AG20443 (cell line): ENCODE results near the gene TGFBR3.

Source experiments
- DNase-seq: peaks from one replicate; pipeline ENCODE4 v3.0.0; 2012; ENCODE audit warnings: low spot score, mixed read lengths

The TGFBR3 gene

DNA sequence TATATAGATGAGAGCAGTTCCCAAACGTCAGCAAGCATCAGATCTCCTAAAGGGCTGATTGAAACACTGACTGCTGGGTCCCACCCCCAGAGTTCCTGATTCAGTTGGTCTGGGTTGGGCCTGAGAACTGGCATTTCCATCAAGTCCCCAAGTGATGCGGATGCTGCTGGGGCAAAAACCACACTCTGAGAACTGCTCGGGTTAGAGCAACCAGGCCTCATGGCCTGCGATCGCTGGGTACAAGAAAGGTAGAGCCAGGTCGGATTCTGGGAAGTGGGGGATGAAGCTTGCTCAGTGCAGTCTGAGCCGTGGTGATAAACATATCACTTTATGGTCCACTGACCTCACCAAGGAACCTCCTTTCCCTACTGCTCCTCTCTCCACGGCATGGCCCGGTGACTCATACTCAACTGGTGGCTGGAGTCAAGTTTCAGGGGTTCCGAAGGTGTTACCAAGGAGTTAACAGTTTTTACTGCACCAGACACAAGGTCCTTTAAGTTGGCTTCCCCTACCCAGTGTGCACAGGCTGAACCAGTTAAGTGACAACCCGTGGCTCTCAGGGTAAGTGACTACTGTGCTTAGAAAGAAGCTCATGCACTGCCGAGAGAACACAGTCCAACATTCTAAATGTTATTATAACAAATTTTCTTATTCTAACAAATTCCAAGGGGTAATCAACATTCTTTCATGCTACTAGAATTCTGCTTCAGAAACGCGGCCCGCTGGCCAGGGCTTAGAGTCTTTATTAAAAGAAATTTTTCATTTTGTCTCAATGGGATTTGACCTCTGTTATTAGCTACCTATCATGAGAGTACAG is 153.5 kb downstream of the TGFBR3 start:
- DNase-seq, result peak; percentile 76

DNA sequence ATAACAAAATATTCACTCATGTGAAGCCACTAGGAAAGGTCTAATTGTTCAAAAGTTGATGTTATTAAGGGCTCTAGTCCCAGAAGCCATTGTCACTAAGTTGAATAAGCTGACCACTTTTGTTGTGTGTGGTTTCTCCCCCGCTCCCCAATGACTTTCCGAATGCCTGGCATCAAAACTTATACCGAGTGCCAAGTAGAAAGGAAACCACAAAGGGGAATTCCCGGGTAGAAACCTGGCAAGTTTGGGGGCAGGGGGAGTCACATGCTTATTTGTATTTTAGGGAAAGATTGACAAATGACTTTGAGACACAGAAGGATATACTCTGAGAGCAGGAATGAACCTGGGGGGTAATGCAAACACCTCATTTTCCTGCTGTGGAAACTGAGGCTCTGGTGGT is 154.1 kb downstream of the TGFBR3 start:
- DNase-seq, result peak; percentile 51

DNA sequence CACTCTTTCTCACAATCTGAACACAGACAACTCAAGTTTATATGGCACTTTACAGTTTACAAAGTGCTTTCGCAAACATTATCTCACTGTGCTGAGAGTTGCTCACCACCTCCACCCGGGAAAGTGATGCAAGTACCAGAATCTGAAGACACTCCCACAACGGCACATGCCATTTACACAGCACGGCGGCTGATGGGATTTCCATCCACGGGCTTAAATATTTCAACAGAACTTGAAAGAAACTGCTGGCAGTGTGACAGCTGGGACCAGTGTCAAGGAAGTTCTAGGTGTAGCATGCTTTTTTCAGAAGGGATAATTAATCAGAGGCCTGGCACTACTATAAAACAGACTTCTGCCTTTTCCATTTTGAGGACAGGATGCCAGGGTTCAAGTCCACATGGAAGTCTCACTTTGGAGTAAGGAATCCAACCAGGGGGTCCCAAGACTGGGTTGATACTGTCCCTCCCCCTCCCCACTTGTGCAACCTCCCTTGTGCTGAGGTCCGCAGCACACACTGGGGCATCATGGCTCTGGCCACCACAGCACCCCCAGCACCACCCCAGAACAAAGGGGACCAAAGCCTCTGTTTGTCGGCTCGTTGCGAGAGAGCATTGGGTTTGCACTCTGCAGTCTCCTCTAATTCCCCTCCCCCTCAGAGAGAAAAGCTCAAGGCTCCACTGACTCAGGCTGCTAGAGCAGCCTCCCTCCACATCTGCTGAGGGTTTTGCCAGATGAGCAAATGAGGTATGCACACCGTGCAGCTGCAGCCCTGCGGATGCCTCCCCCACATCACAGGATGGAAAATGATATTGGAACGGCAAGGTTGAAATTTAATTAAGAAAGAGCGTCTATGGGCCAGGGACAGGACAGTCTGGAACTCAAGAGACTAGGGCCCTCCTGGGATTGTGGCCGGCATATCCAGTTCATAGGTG is 154.9 kb downstream of the TGFBR3 start:
- peak; percentile 25 for DNase-seq

DNA sequence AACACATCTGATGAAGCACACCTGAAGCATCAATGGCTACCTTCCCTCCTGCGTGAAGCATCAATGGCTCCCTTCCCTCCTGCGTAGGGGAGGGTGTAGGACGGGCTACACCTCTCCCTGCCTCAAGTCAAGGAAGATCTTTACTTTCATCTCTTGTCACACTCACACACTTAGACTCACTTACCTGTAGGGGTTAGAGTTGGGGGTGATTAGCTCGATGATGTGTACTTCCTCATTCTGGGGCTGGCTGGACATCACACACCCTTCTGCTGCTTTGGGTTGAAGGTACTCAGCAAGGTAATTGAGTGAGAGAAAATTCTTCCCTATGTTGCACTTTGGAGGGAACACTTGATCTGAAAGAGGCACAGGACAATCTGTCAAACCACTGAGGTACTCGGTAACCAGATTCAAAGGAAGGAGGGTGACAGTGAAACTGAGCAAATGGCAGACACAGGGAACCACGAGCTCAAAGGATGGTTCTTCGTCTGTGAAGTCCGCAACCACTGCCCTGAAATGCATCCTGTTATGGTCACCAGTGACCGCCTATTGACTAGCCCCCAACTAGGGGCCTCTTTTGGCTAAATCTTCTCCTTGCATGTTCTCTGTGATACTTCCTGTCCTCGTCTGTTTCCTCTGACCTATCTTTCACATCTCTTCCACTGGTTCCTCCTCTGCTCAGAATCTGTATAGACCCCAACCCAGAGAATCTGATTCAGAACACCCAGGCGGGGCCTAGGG is 156.2 kb downstream of the TGFBR3 start:
- DNase-seq, result no peak

DNA sequence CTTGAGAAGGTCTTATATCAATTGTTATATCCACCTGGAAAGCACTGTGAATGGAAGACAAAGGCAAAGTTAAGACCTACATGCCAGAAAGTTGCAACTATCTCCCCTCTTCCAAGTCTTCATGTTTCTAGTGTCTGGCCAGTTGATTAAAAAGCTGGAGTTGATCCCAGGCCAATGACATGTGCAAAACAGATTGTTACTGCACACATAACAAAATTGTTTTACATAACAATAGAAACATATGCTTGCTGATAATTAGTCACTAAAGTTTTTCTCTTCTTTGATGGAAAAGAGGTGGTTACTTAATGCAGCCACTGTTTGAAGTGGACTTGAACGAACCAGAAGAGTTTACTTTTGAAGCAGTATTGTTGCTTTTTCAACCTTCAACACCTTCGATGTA is 158.2 kb downstream of the TGFBR3 start:
- no peak for DNase-seq

DNA sequence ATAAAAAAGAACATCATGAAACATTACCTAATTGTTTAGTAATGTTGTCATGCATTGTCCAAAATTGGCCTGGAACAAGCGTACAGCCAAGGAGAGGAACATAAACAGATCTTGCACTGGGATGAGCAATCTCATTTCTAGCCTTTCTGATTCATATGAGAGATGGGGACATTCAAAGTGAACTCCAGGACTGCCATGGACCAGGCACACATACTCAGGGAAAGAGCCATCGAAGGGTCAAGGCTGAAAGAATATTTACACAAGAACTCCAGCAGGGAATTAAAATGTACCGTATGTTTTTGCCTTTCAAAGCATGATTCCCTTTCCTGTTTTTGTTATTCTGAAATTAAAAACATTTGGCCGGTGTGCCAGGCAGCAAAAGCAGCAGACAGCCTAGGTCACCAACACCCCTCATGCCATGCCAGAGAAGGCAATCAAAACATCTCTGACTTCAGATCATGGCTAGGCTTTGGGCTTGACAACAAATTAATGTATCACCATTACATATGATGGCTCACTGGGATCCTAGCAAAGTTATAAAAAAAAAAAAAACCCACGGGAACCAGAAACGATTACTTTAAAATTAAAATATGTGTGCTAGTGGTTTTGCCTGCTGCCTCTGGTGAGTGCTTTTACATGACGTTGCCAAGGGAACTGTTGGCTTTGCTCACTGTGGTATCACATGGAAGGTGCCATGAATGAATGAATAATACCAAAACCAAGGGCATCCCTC is 159.8 kb downstream of the TGFBR3 start:
- DNase-seq, result peak; percentile 85

DNA sequence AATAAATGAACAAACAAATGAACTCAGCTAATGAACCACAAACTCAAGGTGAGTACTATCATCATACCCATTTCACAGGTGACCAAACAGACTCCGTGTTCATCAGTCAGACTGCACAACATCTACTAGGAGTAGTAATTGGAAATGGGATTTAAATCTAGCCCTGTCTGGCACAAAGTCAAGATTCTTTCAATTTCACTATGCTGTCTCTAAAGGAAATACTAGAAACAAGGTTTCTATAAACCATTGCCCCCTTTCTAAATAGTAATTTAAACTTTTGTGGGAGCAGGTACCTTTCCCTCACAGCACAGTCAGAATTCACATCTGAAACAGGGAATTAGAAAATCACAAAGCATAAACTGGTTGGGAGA is 160.3 kb downstream of the TGFBR3 start:
- no peak for DNase-seq

DNA sequence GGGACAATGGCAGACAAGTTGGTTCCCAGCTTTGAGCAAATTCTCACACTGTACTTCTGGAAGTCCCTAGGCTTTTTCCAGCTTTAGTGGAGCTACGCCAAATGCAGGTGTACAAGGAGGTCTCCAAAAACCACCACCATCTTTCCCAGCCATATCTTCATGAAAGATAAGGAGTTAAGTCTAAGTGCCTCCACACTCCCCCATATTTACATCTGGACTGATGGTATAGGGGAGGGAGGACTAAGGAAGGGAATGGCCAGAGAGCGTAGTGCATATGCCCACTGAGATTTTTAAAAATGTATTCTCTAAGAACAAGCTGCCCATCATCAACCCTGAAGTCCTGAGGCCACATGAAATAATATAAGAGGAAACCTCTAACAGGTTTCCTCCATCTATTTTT is 161.3 kb downstream of the TGFBR3 start:
- DNase-seq, result no peak

DNA sequence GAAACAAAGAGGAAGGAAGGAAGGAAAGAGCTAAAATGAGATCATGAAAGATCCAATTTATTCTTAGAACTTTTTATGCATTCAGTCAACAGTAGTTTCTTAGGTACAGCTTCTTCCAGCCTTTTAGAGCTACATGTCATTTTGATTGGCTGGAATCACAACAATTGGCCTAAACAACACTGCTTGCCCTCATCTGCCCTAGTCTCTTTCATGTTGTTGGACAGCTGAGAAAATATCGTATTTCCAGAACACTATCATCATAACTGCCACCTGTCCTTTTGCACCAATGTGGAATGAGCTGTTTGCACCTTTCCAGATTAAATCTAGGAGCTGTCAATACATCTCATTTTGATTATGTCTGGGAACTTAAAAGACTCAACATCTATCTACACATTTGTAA is 161.7 kb downstream of the TGFBR3 start:
- DNase-seq, result no peak

DNA sequence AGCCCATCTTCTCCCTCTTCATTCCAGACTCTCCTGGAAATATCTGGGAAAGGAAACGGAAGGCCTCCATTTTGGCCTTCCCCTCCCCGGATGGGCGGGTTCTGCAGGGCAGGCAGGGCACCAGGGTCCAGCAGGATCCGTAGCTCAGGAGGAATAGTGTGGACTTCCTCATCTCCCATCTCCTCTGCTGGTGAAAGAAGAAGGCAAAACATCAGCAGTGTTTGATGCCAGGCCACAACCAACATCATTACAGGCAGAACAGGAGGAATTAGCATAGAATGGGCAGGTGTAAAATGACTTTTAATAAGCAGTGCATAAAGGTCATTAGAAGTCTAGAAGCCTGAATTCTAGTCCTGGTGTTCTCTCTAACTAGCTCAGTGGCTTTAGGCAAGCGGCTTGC is 165.9 kb downstream of the TGFBR3 start:
- DNase-seq, result no peak

DNA sequence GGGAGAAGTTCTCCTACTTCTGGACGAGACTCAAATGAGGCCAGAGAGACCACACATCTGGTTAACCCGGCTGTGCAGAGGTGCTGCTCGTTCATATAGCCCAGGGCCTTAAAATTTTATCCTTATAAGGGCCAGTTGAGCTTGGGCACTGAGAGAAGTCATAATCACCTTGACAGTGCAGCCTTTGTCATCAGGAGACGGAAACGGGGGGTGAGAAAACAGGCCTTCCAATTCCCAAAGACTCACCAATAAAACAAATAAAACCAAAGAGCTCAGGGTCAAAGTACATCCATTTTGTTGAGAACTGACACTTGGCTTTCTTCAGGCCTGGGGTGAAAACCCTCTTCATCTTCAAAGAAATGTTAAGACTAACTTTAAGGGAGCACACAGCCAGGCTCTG is 167.1 kb downstream of the TGFBR3 start:
- no peak for DNase-seq

DNA sequence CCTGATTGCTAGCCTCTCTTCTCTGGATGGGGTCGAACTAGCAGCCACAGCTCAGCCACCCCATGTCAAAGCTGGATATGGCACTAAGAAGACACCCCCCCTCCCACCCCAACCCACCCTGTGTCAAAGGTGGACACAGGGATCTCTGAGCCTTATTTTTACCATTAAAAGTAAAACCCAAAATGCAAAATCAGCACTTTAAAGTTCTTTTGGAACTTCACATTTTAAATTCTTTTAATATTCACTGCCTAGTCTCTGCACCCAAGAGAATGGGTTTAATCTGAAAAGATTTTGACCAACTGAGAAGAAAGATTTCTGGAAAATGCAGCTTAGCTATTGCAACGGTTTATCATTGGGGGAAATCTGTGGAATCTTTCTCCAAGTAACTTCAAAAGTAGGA is 167.6 kb downstream of the TGFBR3 start:
- no peak for DNase-seq

DNA sequence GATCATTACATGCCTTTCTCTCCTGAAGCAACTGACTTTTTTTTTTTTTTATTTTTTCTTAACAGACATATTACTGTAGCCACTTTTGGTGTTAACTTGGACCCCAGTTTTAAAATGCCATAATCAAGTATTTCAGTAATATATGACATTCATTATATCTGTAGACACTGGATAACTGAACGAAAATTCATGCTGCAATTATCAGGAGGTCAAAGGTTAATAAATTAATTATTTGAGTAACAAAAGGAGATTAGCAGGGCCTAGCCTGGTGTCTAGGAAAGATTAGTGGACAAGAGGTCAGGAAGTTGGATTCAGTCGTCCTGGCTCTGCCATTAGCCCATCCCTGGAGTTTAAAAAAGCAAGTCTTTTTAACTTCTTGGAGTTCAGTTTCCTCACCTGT is 168.1 kb downstream of the TGFBR3 start:
- DNase-seq, result no peak

DNA sequence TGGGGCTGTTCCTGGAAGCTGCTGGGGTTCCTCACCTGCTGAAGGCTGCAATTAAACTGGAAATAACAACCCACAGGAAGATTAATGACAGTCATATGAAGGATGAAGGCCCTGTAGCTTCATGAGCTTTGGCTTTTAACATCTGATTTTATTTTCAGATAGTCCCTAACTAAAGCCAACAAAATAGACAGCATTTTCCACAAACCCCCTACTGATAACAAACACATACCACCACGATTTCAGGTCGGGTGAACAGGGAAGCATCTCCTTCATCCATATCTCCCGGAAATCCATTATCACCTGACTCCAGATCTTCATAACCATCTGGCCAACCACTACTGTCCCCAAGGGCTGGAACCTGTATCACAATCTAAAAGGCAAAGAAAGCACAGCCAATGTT is 169.6 kb downstream of the TGFBR3 start:
- no peak for DNase-seq

DNA sequence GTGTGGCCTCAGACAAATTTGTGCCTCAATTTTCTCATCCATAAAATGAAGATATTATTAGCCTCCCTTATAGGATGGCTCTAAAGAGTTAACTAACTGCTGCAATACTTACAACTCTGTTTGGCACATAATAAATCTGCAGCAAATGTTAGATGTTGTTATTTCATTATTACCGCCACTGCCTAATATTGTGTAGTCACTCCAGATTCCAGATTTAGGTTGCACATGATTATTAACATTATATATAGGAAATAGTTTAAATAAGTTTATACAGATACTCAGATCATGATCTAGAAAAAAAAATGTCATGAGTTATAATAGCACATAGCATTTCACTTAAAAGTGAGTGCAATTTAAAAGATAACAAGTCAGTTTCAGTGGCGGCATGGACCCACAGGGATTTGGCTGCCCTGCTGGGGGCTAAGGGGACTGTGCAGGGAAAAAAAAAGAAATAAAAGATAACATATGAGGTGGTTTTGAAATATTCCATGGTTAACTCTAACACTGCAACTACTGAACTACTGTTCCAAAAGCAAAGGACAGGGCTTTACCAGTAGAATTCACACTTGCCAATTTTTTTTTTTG is 170.4 kb downstream of the TGFBR3 start:
- no peak for DNase-seq

DNA sequence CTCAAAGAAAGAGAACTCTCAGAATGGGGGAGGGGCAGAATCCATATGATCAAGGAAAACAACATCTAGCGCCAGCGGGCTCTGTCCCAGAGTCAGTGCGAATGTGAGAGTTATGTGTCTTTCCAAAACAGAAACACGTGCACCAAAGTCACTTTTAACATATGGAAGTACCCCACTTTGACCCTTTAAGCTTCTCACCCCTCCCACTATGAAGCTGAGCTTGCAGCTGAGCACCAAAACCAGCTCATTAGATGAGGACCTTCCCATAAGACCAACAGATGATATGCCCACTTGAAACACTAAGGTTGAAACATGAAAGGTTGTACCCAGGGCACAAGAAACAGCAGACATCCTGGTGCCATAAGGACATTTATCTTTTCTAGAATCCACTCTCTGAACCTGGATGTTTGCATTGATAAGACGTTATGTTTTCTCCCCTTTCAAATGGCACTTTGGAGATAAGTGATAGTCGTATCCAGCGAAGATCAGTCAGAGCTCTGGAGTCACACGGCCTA is 171.0 kb downstream of the TGFBR3 start:
- no peak for DNase-seq

DNA sequence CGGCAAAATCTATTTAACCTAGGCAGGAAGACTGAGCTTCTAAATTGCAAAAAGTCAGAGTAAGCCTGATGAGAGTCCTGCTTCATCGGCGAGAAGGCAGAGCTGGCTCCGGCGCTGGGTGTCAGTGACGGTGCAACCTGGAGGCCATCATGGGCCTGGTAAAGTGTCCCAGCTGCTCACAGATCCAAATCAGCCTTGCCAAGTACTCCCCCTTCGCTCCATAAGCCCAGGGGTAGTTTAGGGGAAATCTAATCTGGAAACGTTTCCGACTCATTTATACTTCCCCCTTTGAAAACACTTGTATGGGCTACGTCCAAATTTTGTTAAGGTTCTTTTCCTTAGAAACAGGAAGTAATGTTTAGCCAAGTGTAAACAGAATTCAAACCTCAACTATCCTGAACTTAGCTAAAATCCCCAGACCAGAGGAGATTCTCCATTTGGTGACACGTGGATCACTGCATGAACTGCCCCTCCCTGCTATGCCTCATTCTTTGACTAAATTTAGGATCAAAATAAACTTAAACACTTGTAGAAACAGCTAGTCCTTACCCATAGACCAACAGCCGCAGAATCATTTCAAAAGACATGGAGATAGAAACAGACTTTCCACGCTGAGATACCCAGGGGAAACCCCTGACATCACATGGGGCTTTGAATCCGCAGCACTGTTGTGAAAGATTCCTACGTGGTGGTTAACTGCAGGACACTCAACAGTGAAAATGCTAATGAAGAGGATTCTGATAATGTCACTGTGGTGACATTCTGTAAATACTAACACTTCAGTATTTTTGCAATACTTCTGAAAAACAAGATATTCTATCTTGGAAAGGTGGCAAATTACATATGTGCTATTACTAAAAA is 172.7 kb downstream of the TGFBR3 start:
- peak; percentile 67 for DNase-seq

DNA sequence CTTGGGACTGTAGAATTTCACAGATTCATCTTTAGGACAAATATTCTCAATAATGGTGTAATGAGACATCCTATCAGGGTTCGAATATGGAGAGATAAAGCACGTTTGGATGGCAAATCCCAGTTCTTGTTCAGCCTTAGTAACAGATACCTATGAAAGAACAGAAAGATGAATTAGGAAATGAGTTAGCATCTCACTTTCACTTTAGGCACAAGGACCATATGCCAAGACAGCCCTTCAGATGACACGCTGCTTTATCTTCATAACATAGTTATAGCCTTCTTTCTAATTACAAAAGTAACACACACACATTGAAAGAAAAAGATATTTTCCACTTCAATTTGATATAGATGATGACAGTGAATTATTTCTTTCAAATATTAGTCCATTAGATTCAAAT is 173.6 kb downstream of the TGFBR3 start:
- DNase-seq, result no peak

DNA sequence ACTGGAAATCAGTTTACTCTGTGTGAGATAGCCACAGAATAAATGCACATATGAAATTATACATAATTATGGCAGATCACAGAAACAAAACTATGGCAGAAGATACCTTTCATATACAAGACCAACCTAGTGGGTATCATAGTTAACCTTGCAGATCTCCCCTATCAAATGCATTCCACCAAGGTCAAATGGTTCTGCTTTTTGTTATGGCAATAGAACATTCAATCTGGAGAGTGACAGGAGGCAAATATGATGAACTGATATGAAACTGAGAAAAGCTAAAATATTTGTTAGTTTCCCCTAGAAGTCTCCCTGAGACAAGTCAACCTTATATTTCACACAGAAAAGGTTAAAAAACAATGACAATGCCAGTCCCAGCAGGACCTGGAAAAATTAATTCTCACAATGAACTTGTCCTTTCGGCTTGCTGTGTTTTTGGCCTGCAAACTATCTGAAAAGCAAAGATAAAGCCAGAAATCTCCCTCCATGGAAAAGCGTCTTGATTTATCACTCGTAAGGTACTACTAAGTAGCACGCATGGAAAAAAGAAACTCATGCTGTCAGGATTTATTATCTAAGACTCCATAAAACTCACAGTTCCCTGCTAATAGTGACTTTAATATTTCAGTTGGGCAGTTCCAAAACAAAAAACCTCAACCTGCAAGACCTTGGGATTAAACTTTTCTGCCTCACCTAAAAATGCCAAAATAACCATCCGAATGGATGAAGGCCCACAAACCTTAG is 174.3 kb downstream of the TGFBR3 start:
- no peak for DNase-seq

DNA sequence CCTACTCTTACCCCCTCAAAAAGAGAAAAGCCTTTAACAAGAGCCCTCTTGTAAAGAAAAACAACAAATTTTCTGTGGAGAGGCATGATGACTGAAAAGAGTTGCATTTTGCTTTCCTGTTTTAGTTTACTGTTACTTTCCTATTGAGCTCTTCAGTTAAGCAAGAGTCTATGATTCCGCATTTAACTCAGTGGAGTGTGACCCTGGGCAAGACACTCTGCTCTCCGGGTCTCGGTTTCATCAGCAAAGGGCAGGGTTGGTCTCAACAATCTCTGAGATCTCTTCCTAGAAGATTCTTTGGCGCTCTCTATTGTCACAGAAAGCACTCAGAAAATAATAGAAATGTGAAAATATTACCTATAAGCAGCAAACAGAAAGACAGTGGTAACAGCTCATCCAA is 175.7 kb downstream of the TGFBR3 start:
- no peak for DNase-seq
